B cell (primary cell): ENCODE results near the gene KIFBP. TPM values are rescaled to one million over a fixed set of nuclear protein-coding genes. Genes with fewer than 3 reads are reported as not detected.

Experiments used
- ATAC-seq: fragments of 200-7000 bp; cut with Tn5 transposase; one replicate; pipeline ENCODE4 v1.10.0; 2021; ENCODE audit warnings: low read depth, mild to moderate bottlenecking, moderate number of reproducible peaks, moderate library complexity
- CTCF ChIA-PET: fragments of 350-600 bp; sonication (Branson Sonifier 250); formaldehyde crosslinking; loops from one replicate; lab custom pipeline; 2021; ENCODE audit warnings: antibody characterized with exemption, inconsistent platforms; lab: Charles Lee
- POLR2A ChIA-PET: fragments of 350-600 bp; sonication (Branson Sonifier 250); formaldehyde crosslinking; loops from one replicate; lab custom pipeline; 2021; ENCODE audit warnings: antibody characterized with exemption; lab: Charles Lee
- DNase-seq: peaks from one replicate; pipeline ENCODE4 v3.0.0; 2013
- H2AFZ ChIP-seq: 2 replicates; pipeline ENCODE4 v1.6.1; 2012; ENCODE audit warnings: mild to moderate bottlenecking, low read depth, low read length; ENCODE audit not compliant: insufficient read depth, poor library complexity, severe bottlenecking
- H3K27ac ChIP-seq, 2 donors: 1 replicate in 1 of 2; 2 replicates in 1 of 2; pipeline ENCODE4 v1.5.1; 2012 to 2013; ENCODE audit warnings: low read length in 2 of 2, mild to moderate bottlenecking in 2 of 2, moderate library complexity in 1 of 2
- H3K27me3 ChIP-seq, 4 experiments: fragments of 200-600 bp in 1 of 4; sonication (generic) in 1 of 4; replicated peaks in 1 of 4; 1 replicate in 2 of 4; 2 replicates in 2 of 4; pipeline versions ENCODE4 v1.6.1 to v1.7.0; 2013 to 2016; ENCODE audit warnings: low read length in 3 of 4, mild to moderate bottlenecking in 2 of 4, mixed read lengths in 1 of 4, moderate library complexity in 1 of 4; ENCODE audit not compliant: insufficient read depth in 4 of 4, control insufficient read depth in 3 of 4; ENCODE audit errors: control extremely low read depth in 1 of 4
- H3K36me3 ChIP-seq, 2 experiments: replicated peaks in 1 of 2; 1 replicate in 1 of 2; 2 replicates in 1 of 2; pipeline versions ENCODE4 v1.6.1 to v1.7.1; 2013; ENCODE audit warnings: low read length in 1 of 2; ENCODE audit not compliant: insufficient read depth in 2 of 2, control insufficient read depth in 1 of 2; ENCODE audit errors: control extremely low read depth in 1 of 2, extremely low read depth in 1 of 2
- H3K4me1 ChIP-seq, 2 donors: fragments of 200-600 bp in 1 of 2; sonication (generic) in 1 of 2; 1 replicate in 1 of 2; 2 replicates in 1 of 2; pipeline versions ENCODE4 v1.5.1 to v1.6.1; 2013 to 2017; ENCODE audit warnings: low read length in 2 of 2; ENCODE audit not compliant: control insufficient read depth in 2 of 2, insufficient read depth in 2 of 2
- H3K4me2 ChIP-seq: replicated peaks from 2 replicates; pipeline ENCODE3; 2012; ENCODE audit warnings: mild to moderate bottlenecking, low read depth, low read length; ENCODE audit not compliant: poor library complexity, severe bottlenecking
- H3K4me3 ChIP-seq, 5 experiments: fragments of 200-600 bp in 1 of 5; sonication (generic) in 1 of 5; 1 replicate in 3 of 5; 2 replicates in 2 of 5; pipeline versions ENCODE4 v1.5.1 to v1.7.0; 2011 to 2016; ENCODE audit warnings: low read length in 4 of 5, mild to moderate bottlenecking in 4 of 5, low read depth in 2 of 5, control low read depth in 1 of 5, moderate library complexity in 1 of 5; ENCODE audit not compliant: insufficient read depth in 1 of 5; ENCODE audit errors: control extremely low read depth in 1 of 5, extremely low read depth in 1 of 5
- H3K79me2 ChIP-seq: fragments of 200-600 bp; sonication (generic); one replicate; pipeline ENCODE4 v1.6.0; 2016; ENCODE audit warnings: low read length; ENCODE audit not compliant: control insufficient read depth, insufficient read depth
- H3K9ac ChIP-seq: fragments of 200-600 bp; sonication (generic); 2 replicates; pipeline ENCODE4 v1.6.1; 2017; ENCODE audit warnings: mild to moderate bottlenecking, low read length, moderate library complexity
- H3K9me3 ChIP-seq, 3 donors: one replicate each; pipeline versions ENCODE4 v1.6.1 to v1.7.1; 2013; ENCODE audit warnings: low read length in 2 of 3; ENCODE audit not compliant: control insufficient read depth in 2 of 3, insufficient read depth in 1 of 3; ENCODE audit errors: control extremely low read depth in 1 of 3
- H4K20me1 ChIP-seq: 2 replicates; pipeline ENCODE4 v1.6.0; 2012; ENCODE audit warnings: mild to moderate bottlenecking, low read length; ENCODE audit not compliant: insufficient read depth, control insufficient read depth, poor library complexity, severe bottlenecking
- H3K27ac Mint-ChIP-seq: one replicate; pipeline ENCODE4 v1.8.0; 2021; ENCODE audit warnings: mixed read lengths
- H3K27me3 Mint-ChIP-seq: one replicate; pipeline ENCODE4 v1.8.0; 2021; ENCODE audit warnings: mixed read lengths
- H3K4me1 Mint-ChIP-seq: one replicate; pipeline ENCODE4 v1.8.0; 2021; ENCODE audit warnings: mixed read lengths
- H3K4me3 Mint-ChIP-seq: one replicate; pipeline ENCODE4 v1.8.0; 2021; ENCODE audit warnings: mixed read lengths
- H3K9me3 Mint-ChIP-seq: one replicate; pipeline ENCODE4 v1.8.0; 2022; ENCODE audit warnings: mixed read lengths; ENCODE audit not compliant: insufficient read depth
- CTCF ChIP-seq: fragments of 200-600 bp; IDR thresholded peaks from one replicate; pipeline ENCODE4 v1.8.0; 2022; ENCODE audit warnings: antibody characterized with exemption, mild to moderate bottlenecking
- EZH2 ChIP-seq: IDR thresholded peaks from 2 replicates; pipeline ENCODE4 v1.6.1; 2012; ENCODE audit warnings: borderline replicate concordance, low read depth, mild to moderate bottlenecking, moderate library complexity, low read length; ENCODE audit not compliant: insufficient read depth, poor library complexity, severe bottlenecking
- WGBS: methylation state at CpG from one replicate; pipeline ENCODE4 v1.1.5; 2013; ENCODE audit warnings: missing lambda C conversion rate; ENCODE audit not compliant: insufficient coverage; 5-methylcytosine and 5-hydroxymethylcytosine counted together
- intact Hi-C: fragments of 100-400 bp; cut with micrococcal nuclease; formaldehyde crosslinking; loops from one replicate; pipeline ENCODE4 v1.10.0; 2022
- polyA plus RNA-seq: library from polyadenylated mRNA; depleted of rRNA; stranded (reverse); fragments of >200 nt; gene quantifications from 2 replicates; pipeline ENCODE4 v1.2.3, GENCODE V29; 2012
- total RNA-seq, 2 donors: library from RNA; stranded (reverse); fragments of 120-200 nt in 1 of 2; gene quantifications; 1 replicate in 1 of 2; 2 replicates in 1 of 2; pipeline versions ENCODE4 v1.2.3 to v1.2.4, GENCODE V29; 2013 to 2022

The KIFBP gene
- total and polyA plus RNA-seq, 2 donors (not counting 1 experiment from before 2014, with no cell fraction given): 5.2 to 13.5 TPM

- no peak for ATAC-seq
Observed at GRCh38 chr10:69007260-69007659, 18.7 kb downstream of the KIFBP start.

GRCh38 chr10:69009360-69009759 lies 20.8 kb downstream of the KIFBP start:
- H3K9ac ChIP-seq: no peak overlapping the region
- Mint-ChIP-seq H3K4me1 (no peaks in the 10 kb centered on the region), H3K9me3 (no peaks in the 10 kb centered on the region), H3K27ac (no peak overlapping the region), H3K4me3 (no peak overlapping the region), H3K27me3 (no peaks in the 10 kb centered on the region)
- WGBS: no CpG with 5 or more reads among the region's 2 CpGs
- ATAC-seq: no peak
- no peak overlapping the region for H2AFZ ChIP-seq
- H4K20me1 ChIP-seq: no peaks in the 10 kb centered on the region
- TF ChIP-seq EZH2: no peak
- TF ChIP-seq CTCF: no peak
- H3K27ac ChIP-seq: no peak overlapping the region
- H3K79me2 ChIP-seq: no peaks in the 10 kb centered on the region
- H3K36me3 ChIP-seq: peaks cover 0 to 25% of the 10 kb centered on the region in 2 experiments
- ChIA-PET POLR2A (no interaction called here), CTCF (interaction anchor here (1.1 to 1.6 kb wide), 2 partner anchors 83 to 85 kb away, joined by 4 to 5 read pairs; no protein-coding TSS in a partner anchor)
- H3K4me3 ChIP-seq: no peak overlapping the region
- H3K9me3 ChIP-seq: no peaks in the 10 kb centered on the region
- H3K4me2 ChIP-seq: no peak overlapping the region
- no peaks in the 10 kb centered on the region for H3K4me1 ChIP-seq
- DNase-seq: no peak
- no peaks in the 10 kb centered on the region for H3K27me3 ChIP-seq
- intact Hi-C loops: loop anchor here (5.0 kb wide), 1 partner anchor 383 kb away; no protein-coding TSS in a partner anchor

More at GRCh38 chr10:69007260-69007659, 18.7 kb downstream of the KIFBP start:
- Mint-ChIP-seq H3K27ac (no peak overlapping the region), H3K4me3 (no peak overlapping the region), H3K4me1 (no peaks in the 10 kb centered on the region), H3K9me3 (no peaks in the 10 kb centered on the region), H3K27me3 (no peaks in the 10 kb centered on the region)
- Histone ChIP-seq H3K27me3 (no peaks in the 10 kb centered on the region), H4K20me1 (no peaks in the 10 kb centered on the region), H3K9me3 (no peaks in the 10 kb centered on the region), H3K4me3 (no peak overlapping the region), H3K27ac (no peak overlapping the region), H3K4me2 (no peak overlapping the region), H3K79me2 (no peaks in the 10 kb centered on the region), H3K36me3 (peaks cover 1 to 18% of the 10 kb centered on the region in 2 experiments), H2AFZ (no peak overlapping the region), H3K4me1 (no peaks in the 10 kb centered on the region), H3K9ac (no peak overlapping the region)
- CTCF ChIA-PET: interaction anchor here (4.6 kb wide), 1 partner anchor 86 kb away, joined by 197 read pairs; the partner anchor contains the start of gene SRGN
- no CpG with 5 or more reads among the region's 3 CpGs for WGBS
- TF ChIP-seq EZH2 (no peak), CTCF (no peak)
- POLR2A ChIA-PET: no interaction called here
- intact Hi-C loops: loop anchor here (5.0 kb wide), 1 partner anchor 385 kb away; no protein-coding TSS in a partner anchor
- DNase-seq: no peak
